ENCODE measurements around the gene IQGAP3. TPM values are rescaled to one million over a fixed set of nuclear protein-coding genes. Genes with fewer than 3 reads are reported as not detected.
A peak's percentile ranks its signal among the peaks of the same experiment; 100 is the strongest.

The IQGAP3 gene
- total and polyA plus RNA-seq, 2 donors (not counting 1 experiment from before 2014, with no cell fraction given): 2.7 to 16.0 TPM

GRCh38 chr1:156476501-156477298 lies 95.7 kb downstream of the IQGAP3 start:
- Histone ChIP-seq H3K4me2 (ENCODE audit: extremely low read depth, insufficient read depth, low read length) (peak overlapping the region; percentile 42), H3K9me3 (ENCODE audit: control insufficient read depth, insufficient read depth, low read depth, low read length) (no peaks in the 10 kb centered on the region), H3K36me3 (ENCODE audit: control insufficient read depth, insufficient read depth, low read length) (peaks cover 49% of the 10 kb centered on the region), H3K9ac (ENCODE audit: insufficient read depth, low read length) (no peak overlapping the region), H3K27me3 (ENCODE audit: control insufficient read depth, insufficient read depth, low read length) (no peaks in the 10 kb centered on the region), H4K20me1 (ENCODE audit: control insufficient read depth, extremely low read depth, insufficient read depth, low read length) (no peaks in the 10 kb centered on the region), H3K27ac (ENCODE audit: insufficient read depth, low read length) (peak overlapping the region; percentile 97), H2AFZ (ENCODE audit: low read length) (no peak overlapping the region), H3K4me1 (ENCODE audit: control insufficient read depth, extremely low read depth, insufficient read depth, low read length) (peaks cover 31% of the 10 kb centered on the region), H3K79me2 (ENCODE audit: control insufficient read depth, insufficient read depth, low read length) (no peaks in the 10 kb centered on the region), H3K4me3 (replicated peaks in 1 of 4; ENCODE audit: control extremely low read depth in 1 of 4, insufficient read depth in 1 of 4, low read depth in 3 of 4, low read length in 4 of 4) (no peak overlapping the region)
- no peak for TF ChIP-seq EZH2 (IDR thresholded peaks at IDR 0.05; ENCODE audit: low read length, missing control alignments)
- TF ChIP-seq CTCF (conservative IDR thresholded peaks at IDR 0.05 in 1 of 2, IDR thresholded peaks at IDR 0.05 in 1 of 2; ENCODE audit: low read depth in 1 of 2, low read length in 2 of 2): no peak
- DNase-seq (ENCODE audit: low read depth in 2 of 2): peak; percentile 77 to 86

GRCh38 chr1:156475568-156476500 lies 96.5 kb downstream of the IQGAP3 start:
- H3K4me2 ChIP-seq (ENCODE audit: extremely low read depth, insufficient read depth, low read length): peak overlapping the region; percentile 42
- peak overlapping the region; percentile 97 for H3K27ac ChIP-seq (ENCODE audit: insufficient read depth, low read length)
- no peaks in the 10 kb centered on the region for H3K9me3 ChIP-seq (ENCODE audit: control insufficient read depth, insufficient read depth, low read depth, low read length)
- H3K4me3 ChIP-seq (replicated peaks in 1 of 4; ENCODE audit: control extremely low read depth in 1 of 4, insufficient read depth in 1 of 4, low read depth in 3 of 4, low read length in 4 of 4): no peak overlapping the region
- H3K27me3 ChIP-seq (ENCODE audit: control insufficient read depth, insufficient read depth, low read length): no peaks in the 10 kb centered on the region
- no peak overlapping the region for H2AFZ ChIP-seq (ENCODE audit: low read length)
- peak; percentile 76 to 97 for DNase-seq (ENCODE audit: low read depth in 2 of 2)
- H3K4me1 ChIP-seq (ENCODE audit: control insufficient read depth, extremely low read depth, insufficient read depth, low read length): peaks cover 31% of the 10 kb centered on the region
- no peak for TF ChIP-seq CTCF (conservative IDR thresholded peaks at IDR 0.05 in 1 of 2, IDR thresholded peaks at IDR 0.05 in 1 of 2; ENCODE audit: low read depth in 1 of 2, low read length in 2 of 2)
- TF ChIP-seq EZH2 (IDR thresholded peaks at IDR 0.05; ENCODE audit: low read length, missing control alignments): no peak
- H3K36me3 ChIP-seq (ENCODE audit: control insufficient read depth, insufficient read depth, low read length): peaks cover 46% of the 10 kb centered on the region
- H4K20me1 ChIP-seq (ENCODE audit: control insufficient read depth, extremely low read depth, insufficient read depth, low read length): no peaks in the 10 kb centered on the region
- H3K79me2 ChIP-seq (ENCODE audit: control insufficient read depth, insufficient read depth, low read length): no peaks in the 10 kb centered on the region
- peak overlapping the region; percentile 51 for H3K9ac ChIP-seq (ENCODE audit: insufficient read depth, low read length)

Other genes starting within 250 kb of the IQGAP3 start
- gene CCT3, start 234.3 kb downstream of the IQGAP3 start, total RNA-seq: 391 and 397 TPM in 2 replicates
- gene CCT3, start 234.3 kb downstream of the IQGAP3 start, polyA plus RNA-seq: 251 and 407 TPM in 2 replicates
- gene TSACC, start 234.0 kb downstream of the IQGAP3 start, total RNA-seq: 0.50 TPM in 1 of 2 replicates, not detected in the other
- gene TSACC, start 234.0 kb downstream of the IQGAP3 start, polyA plus RNA-seq: 0.50 and 0.54 TPM in 2 replicates
- gene RHBG, start 203.4 kb downstream of the IQGAP3 start, total RNA-seq: not detected in 2 replicates
- not detected in 2 replicates for gene RHBG, start 203.4 kb downstream of the IQGAP3 start, polyA plus RNA-seq
- gene MEF2D, start 71.8 kb downstream of the IQGAP3 start, total RNA-seq: 4.6 and 9.9 TPM in 2 replicates
- 12.7 and 13.1 TPM in 2 replicates for gene MEF2D, start 71.8 kb downstream of the IQGAP3 start, polyA plus RNA-seq
- gene TTC24, start 7.2 kb upstream of the IQGAP3 start, total RNA-seq: not detected in 2 replicates
- gene TTC24, start 7.2 kb upstream of the IQGAP3 start, polyA plus RNA-seq: not detected in 2 replicates
- 51.6 and 64.4 TPM in 2 replicates for gene NAXE, start 19.2 kb upstream of the IQGAP3 start, total RNA-seq
- gene NAXE, start 19.2 kb upstream of the IQGAP3 start, polyA plus RNA-seq: 41.6 and 59.5 TPM in 2 replicates
- gene GPATCH4, start 28.9 kb upstream of the IQGAP3 start, total RNA-seq: 11.3 and 12.2 TPM in 2 replicates
- gene GPATCH4, start 28.9 kb upstream of the IQGAP3 start, polyA plus RNA-seq: 23.6 and 42.7 TPM in 2 replicates
- gene HAPLN2, start 46.9 kb upstream of the IQGAP3 start, total RNA-seq: not detected in 2 replicates
- gene HAPLN2, start 46.9 kb upstream of the IQGAP3 start, polyA plus RNA-seq: not detected in 2 replicates
- under 0.01 TPM in 1 of 2 replicates, not detected in the other for gene BCAN, start 69.6 kb upstream of the IQGAP3 start, total RNA-seq
- 0.03 and 0.05 TPM in 2 replicates for gene BCAN, start 69.6 kb upstream of the IQGAP3 start, polyA plus RNA-seq
- 44.2 and 87.4 TPM in 2 replicates for gene NES, start 104.8 kb upstream of the IQGAP3 start, total RNA-seq
- 23.0 and 34.6 TPM in 2 replicates for gene NES, start 104.8 kb upstream of the IQGAP3 start, polyA plus RNA-seq
- 33.4 and 70.4 TPM in 2 replicates for gene CRABP2, start 133.0 kb upstream of the IQGAP3 start, total RNA-seq
- gene CRABP2, start 133.0 kb upstream of the IQGAP3 start, polyA plus RNA-seq: 48.9 and 184 TPM in 2 replicates
- gene METTL25B, start 155.9 kb upstream of the IQGAP3 start, total RNA-seq: 12.6 and 17.3 TPM in 2 replicates
- 5.5 and 6.4 TPM in 2 replicates for gene METTL25B, start 155.9 kb upstream of the IQGAP3 start, polyA plus RNA-seq
- gene ISG20L2, start 156.2 kb upstream of the IQGAP3 start, total RNA-seq: 5.4 and 5.8 TPM in 2 replicates
- 23.6 and 29.9 TPM in 2 replicates for gene ISG20L2, start 156.2 kb upstream of the IQGAP3 start, polyA plus RNA-seq
- 39.8 and 58.8 TPM in 2 replicates for gene MRPL24, start 168.5 kb upstream of the IQGAP3 start, total RNA-seq
- 67.2 and 108 TPM in 2 replicates for gene MRPL24, start 168.5 kb upstream of the IQGAP3 start, polyA plus RNA-seq
- 108 and 138 TPM in 2 replicates for gene HDGF, start 179.1 kb upstream of the IQGAP3 start, total RNA-seq
- gene HDGF, start 179.1 kb upstream of the IQGAP3 start, polyA plus RNA-seq: 99.1 and 126 TPM in 2 replicates
- 10.5 and 13.2 TPM in 2 replicates for gene PRCC, start 195.0 kb upstream of the IQGAP3 start, total RNA-seq
- gene PRCC, start 195.0 kb upstream of the IQGAP3 start, polyA plus RNA-seq: 52.0 and 75.8 TPM in 2 replicates
- gene SH2D2A, start 244.3 kb upstream of the IQGAP3 start, total RNA-seq: not detected in 2 replicates
- not detected in 2 replicates for gene SH2D2A, start 244.3 kb upstream of the IQGAP3 start, polyA plus RNA-seq